Activated CD4-positive, alpha-beta T cell treated with anti-CD3 and anti-CD28 coated beads, Interleukin-2, Interleukin-4, amounts not matched to agents 100 ng/mL and 50 ng/mL, durations not matched to agents 16 hours and 8 hours (primary cell): ENCODE measurements around the gene EFS.
"Not testable (repeated sequence)": the region's sequence is repeated elsewhere in the genome, so short reads cannot be mapped to it uniquely, and the experiment has no call there.

Experiments
- DNase-seq: peaks from one replicate; pipeline ENCODE4 v3.0.0-alpha.2; 2020; ENCODE audit warnings: low spot score

The EFS gene

GRCh38 chr14:23398348-23398747 is 33.4 kb upstream of the EFS start:
- DNase-seq, result no peak

GRCh38 chr14:23396781-23397407 is 31.9 kb upstream of the EFS start:
- no peak for DNase-seq

DNA sequence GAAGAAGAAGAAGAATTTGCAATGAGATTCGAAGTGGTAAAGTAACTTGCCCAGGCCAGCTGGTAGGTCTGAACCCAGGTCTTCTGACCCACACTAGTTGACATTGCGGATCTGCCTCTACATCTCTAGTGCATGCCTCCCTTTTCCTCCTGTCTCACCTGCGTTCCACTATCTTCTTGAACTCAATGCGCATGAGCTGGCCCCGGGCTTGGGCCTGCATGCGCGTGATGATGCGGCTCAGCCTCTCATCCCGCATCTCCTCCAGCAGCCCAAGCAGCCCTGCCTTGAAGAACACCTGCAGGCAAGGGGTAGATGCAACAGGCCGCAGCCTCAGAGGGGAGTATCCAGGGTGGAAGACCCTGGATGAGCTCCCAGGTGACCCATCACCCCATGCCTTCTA is 31.2 kb upstream of the EFS start:
- DNase-seq, result no peak

DNA sequence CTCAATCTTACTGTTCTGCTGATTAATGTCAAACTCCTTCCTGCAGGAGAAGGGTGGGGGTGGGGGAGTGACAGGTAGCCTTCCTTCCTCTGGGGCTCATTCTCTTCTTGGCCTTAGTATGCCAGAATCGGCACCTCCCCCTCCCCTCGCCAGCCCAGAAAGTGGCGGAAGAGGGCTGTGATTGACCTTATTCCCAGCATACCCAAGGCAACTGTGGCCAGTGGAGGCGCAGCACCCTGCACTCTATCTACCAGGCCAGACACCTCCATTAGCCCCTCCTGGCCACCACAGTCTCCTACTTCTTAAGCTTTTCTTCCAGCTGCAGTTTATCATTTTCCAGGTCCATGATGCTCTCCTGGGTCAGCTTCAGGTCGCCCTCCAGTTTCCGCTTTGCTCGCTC is 27.6 kb upstream of the EFS start:
- DNase-seq, result no peak

- DNase-seq, result not testable (repeated sequence)
Measured at GRCh38 chr14:23389871-23390270, 24.9 kb upstream of the EFS start.

DNA sequence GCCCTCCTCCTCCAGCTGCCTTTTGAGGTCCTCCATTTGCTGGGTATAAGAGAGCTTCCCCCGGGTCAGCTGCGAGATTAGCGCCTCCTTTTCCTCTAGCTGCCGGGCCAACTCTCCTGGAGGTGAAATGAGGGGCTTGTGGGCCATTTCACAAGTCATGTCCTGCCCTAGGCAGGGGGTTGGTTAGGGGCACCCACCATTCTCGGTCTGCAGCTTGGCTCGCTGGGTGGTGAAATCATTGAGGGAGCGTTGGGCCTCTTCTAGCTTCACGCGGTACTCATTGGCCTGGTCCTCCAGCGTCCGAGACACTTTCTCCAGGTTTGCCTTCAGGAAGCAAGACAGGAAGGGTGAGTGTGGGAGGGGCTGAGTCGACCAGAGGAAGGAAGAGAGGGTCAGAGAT is 24.4 kb upstream of the EFS start:
- DNase-seq, result no peak

GRCh38 chr14:23388996-23389395 is 24.0 kb upstream of the EFS start:
- DNase-seq, result no peak

DNA sequence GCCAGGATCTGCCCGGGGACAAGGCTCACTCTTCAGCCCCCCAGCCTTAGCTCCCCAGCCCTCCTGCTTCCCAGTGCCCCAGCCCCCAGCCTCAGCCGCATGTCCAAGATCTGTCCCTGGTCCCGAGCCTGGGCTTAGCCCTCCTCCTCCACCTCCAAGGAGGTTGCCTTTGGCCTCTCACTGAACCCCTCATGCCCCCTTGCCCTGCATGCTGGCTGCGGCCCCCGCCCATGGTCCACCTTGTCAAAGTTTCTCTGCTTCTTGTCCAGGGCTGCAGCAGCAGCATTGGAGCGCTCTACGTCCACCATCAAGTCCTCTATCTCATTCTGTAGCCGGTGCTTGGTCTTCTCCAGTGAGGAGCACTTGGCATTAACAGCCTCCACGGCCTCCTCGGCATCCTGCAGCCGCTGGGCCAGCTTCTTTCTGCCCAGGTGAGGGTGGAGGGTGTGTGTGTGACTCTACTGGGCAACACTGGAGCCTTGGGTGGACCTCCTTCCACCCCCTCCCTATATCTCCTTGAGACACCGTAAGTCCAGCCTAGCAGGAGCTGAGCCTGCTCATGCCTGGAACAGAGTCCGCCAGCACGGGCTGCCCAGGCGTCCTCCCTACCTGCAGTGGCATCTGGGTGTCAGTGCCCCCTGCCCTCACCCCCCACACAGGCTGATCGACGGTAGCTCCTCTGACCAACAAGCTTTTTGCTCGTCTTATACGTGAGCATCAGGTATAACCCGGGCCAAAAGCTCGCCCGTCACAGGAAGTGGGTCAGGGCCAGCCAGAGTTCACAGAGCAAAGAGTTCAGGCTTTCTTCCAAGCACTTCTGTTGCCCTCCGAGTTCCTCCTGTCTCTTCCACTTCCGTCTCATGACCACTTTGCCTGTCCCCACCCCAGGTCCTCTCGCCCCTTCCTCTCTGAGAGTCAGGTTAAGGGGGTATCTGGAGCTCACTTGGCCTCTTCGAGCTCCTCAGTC is 23.2 kb upstream of the EFS start:
- DNase-seq, result no peak

DNA sequence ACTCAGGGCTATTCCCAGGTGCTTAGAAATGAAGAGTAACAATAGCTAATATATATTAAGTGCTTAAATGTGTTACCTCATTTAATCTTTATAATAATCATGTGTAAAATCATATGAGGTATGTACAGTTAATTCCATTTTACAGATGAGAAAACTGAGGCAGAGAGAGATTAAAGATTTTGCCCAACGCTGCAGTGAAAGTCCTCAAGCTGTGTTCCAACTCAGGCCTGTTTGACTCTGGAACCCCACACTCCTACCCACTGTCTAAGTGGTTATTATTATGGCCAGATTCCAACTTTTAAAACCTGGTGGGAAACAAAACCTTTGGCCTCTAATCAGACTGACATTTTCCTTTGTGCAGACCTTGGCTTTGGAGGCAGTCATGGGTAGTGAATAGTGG is 22.0 kb upstream of the EFS start:
- no peak for DNase-seq

GRCh38 chr14:23386266-23386657 is 21.3 kb upstream of the EFS start:
- not testable (repeated sequence) for DNase-seq

DNA sequence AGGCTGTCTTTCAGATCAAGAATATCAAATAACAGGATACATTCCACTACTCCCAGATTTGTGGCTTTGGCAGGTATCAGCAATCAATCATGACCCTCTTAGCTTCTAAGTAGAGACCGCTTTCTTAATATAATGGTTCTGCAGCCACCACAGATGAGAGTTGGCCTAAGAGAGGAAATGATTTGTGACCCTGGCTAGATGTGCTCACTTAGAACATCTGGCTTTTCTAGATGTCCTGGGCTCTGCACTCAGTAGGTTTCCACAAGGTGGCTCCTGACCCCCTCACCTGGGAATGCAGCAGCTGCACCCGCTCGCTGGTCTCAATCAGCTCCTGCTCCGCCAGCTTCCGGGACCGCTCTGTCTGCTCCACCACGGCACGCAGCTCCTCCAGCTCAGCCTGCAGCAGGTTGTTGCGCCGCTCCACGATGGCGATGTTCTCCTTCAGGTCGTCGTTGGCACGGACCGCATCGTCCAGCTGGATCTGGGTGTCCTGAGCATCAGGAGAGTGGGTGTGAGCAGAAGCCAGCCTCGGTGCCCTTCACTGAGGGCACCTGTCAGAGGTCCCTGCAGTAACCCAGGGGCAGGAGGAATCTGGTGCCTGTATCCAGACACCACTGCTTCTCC is 20.8 kb upstream of the EFS start:
- no peak for DNase-seq

DNA sequence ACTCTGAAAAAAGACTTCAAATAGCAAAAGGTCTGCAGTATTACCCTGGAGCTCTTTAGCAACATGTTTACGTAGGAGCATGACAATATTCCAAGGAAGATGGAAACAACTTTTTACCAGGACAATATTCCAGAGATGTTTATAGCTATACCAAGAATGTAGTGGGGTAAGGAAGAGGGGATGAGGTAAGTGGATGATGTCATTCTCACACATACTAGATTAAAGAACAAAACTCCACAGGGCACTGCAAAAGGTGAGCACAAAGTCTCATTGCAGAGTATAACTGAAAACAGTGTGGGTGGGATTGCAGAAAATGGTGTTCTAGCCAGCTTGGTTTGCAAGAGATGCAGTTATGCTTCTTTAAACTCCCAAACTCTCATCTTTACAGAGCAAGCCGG is 20.3 kb upstream of the EFS start:
- DNase-seq, result no peak

- DNase-seq, result no peak
Measured at GRCh38 chr14:23384364-23385080, 19.6 kb upstream of the EFS start.

DNA sequence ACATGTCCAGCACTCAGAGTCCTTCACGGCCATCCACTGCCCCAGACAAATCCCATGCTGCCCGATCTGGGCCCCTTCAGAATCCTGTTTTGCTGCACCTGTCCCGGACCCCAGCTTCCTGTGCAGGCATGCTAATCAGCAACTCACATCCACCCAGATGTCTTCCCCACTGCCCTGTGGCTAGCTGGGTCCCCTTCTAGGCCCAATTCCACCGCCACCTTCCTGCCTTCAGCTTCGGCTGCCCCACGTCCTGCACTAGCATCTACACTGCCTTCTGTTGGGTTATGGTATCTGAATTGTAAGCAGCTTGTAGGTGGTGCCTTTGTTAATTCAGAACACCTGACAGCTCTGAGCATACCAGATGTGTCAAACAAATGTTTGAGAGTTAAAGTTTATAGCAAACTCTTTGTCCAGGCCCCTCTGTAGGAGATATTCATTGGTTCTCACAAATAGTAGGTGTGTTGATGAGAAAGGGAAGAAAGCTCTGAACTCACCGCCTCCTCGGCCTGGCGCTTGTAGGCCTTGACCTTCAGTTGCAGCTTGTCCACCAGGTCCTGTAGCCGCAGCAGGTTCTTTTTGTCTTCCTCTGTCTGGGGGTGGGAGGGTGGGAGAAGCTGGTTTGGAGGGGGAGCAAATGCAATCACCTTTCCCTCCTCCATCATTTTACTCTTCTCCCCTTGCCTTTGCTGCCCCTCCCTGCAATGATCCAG is 17.9 kb upstream of the EFS start:
- DNase-seq, result no peak

- no peak for DNase-seq
Measured at GRCh38 chr14:23382276-23382675, 17.3 kb upstream of the EFS start.

DNA sequence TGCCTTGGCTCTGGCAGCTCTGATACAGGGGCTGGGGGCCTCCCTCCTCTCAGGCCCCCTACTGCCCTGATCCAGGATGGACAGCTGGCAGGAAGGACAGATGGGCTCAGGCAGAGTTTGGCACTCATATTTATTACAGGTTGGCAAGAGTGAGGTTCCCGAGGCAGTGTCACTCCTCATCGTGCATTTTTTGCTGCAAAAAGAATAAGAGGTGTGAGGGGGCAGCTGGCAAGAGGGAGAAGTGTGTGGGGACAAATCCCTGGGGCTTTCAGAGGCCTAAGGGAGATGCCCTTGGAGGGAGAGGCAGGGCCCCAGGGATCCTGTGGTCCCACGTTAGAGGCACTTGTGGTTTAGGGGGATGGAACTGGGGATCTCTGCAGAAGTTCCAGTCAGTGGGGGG is 16.9 kb upstream of the EFS start:
- no peak for DNase-seq

DNA sequence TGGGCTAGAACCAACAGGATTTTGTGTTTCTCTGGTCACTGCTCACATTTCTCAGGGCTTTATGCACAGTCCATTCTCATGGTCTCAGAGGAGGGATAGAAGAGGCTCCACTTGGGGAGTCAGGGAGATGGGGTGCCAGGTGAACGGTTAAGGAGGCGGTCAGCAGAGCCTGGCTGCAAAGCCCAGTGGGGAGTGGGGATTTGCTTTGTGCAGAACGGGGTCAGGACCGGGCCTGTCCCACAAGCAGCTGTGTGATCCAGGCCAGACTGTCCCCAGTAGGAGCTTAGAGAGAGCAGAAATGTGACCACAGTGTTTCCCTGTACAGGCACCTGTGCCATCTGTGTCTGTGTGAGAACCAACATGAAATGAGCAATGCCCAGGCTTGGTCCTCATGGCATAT is 16.0 kb upstream of the EFS start:
- no peak for DNase-seq

DNA sequence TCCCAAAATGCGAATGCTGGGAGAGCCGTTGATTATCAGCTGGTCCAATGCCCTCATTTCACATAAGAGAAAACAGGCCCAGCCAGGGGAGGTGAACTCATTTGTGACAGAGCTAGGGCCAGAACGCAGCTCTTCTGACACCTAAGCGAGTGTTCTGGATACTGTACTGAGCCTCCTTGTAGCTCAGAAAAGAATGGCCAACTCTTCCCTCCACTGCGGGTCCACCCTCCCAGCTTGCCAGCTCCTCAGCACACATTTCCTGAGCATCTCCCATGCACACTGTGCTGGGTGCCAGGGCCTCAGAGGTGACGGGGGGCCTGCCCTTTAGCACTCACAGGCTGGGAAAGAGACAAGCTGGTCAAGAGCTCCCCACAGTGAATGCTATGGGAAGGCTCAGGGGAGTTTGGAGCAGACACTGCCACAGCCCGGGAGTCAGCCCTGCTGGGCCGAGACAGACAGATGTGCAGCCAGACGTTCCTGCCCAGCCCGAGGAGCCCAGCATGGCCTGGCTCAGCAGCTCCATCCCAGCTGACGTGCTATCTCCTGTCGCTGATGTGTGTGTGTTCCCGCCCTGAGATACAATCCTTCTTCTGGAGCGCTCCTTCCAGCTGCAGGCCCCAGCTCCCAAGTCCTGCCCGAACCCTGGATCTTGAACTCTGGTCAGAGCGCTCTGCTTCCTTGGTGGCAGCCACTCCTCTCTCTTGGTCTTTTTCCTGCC is 15.4 kb upstream of the EFS start:
- DNase-seq, result no peak

- peak; percentile 54 for DNase-seq
Measured at GRCh38 chr14:23379366-23380196, 14.6 kb upstream of the EFS start.

- DNase-seq, result no peak
Measured at GRCh38 chr14:23378612-23379220, 13.7 kb upstream of the EFS start.
